Hematopoietic multipotent progenitor cell treated with erythropoietin and hydrocortisone succinate and interleukin-3 and kit ligand, for 8 days (in vitro differentiated cells): ENCODE measurements around the gene SCD.
A peak's percentile ranks its signal among the peaks of the same experiment; 100 is the strongest.

Experiments used
- DNase-seq: peaks from one replicate; pipeline ENCODE4 v3.0.0-alpha.2; 2015

The SCD gene

DNA sequence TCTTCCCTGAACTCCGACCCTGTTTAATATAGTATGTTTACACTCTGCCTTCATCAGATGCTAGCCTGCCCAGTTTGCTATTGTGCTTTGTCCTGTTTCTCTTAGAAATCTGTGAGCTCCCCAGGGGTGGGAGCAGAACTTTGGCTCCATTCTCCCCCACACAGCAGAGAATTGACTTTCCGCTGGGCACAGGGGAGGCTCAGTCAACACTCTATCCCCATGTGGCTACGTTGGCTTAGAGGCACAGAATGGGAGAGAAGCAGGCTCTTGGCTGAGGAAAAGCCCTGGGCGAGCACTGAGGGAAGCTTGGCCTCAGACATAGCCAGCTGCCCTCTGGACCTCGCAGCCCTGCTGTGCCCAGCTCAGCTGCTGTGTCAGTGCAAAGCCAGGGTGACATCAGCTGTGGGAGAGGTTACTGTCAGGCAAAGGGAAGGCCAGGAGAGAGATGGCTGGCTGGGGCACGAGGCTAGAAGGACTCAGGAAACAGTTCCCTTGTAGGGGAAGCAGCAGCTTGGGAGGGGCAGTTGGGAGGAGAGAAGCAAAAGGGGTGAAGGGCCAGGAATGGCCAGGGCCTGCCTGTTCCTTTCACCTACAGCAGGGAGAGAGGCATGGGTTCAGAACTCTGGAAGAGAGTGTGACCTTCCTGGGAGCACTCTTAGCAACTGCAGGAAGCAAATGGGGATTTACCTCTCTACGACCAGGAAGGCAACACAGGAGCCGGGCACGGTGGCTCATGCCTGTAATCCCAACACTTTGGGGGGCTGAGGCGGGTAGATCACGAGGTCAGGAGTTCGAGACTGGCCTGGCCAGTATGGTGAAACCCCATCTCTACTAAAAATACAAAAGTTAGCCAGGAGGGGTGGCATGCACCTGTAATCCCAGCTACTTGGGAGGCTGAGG, 5.8 kb upstream of the SCD start:
- DNase-seq: no peak

DNA sequence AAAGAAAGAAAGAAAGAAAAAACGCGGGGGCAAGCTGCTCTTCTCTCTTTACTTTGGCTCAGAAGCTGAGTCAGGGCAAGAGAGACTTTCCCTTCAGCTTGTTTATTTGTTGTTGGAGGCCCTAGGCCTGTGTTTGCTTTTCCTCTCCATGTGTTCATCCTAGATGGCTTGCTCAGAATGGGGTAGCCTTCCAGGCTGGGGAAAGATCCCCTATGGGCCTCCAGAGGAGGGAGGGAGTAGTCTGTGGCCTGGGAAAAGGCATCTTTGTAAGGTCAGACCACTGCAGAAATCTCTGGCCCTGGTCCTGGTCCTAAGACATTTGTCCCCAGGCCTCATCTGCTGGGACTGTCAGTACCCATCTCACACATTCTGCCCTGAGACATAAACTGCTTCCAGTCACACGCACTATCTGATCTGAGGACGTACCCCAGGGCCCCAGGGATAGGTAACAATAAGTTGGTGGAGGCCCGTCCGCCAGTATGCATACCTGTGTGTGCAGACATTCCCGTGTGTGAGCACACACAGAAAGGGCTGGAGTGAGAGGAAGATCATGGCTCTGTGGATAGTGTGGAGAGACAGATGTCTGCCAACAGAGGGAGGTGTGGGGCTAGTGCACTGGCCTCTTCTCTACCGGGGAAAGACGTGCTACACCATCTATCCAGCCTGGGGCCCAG, 4.9 kb upstream of the SCD start:
- DNase-seq: peak; percentile 76

GRCh38 chr10:100342627-100342972, 4.4 kb upstream of the SCD start:
- no peak for DNase-seq

- no peak for DNase-seq
Measured at GRCh38 chr10:100344241-100344788, 2.7 kb upstream of the SCD start.

DNA sequence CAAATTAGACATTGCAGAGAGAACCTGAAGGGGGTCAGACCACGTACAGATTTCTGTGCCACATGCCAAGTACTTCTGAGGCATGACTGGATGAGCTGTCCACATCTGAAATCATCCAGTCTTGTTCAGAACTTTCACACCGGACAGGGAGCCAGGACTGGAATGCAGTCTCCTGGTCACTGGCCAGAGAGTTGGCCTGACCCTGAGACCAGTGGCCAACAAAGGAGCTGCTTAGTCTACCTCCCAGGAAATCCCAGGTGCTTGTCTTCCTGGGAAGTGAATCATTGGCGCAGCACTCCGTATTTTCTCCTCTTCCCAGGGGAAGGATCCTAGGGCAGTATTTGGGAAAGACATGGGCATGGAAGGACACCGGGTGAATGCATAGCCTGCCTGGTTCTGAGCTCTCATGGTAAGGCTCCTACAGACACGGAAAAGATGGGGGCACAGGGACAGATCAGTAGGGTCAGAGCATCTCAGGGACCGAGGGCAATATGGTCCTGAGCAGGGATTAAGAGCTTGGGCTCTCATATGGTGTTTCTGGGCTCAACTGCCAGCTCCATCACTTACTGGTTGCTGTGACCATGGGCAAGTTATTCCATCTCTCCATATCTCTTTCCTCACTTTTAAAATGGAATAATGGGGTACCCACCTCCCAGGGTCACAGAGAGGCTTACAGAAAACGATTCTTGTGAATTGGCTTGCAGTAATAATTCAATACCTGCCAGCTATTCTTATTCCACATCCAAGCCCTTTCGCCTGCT, 1.3 kb upstream of the SCD start:
- no peak for DNase-seq

DNA sequence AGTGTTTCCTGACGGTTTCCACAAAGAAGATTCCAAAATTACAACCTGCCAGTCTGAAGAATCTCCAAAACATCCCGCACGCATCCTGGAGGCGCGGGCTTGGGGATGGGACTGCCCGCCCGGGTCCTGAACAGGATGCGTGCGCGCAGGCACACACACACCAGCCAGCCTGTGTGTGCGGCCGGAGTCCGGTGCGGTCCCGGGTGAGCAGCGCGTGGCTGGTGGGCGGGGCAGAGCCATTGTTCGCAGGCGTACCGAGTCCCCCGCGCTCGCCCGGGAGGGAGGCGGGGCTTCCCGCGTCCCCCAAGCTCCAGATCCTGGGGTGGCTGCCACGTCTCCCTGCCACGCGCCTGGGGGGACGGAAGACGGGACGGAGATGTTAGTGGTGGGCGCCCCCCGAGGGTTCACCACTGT, 675 bp upstream of the SCD start:
- DNase-seq: peak; percentile 70

DNA sequence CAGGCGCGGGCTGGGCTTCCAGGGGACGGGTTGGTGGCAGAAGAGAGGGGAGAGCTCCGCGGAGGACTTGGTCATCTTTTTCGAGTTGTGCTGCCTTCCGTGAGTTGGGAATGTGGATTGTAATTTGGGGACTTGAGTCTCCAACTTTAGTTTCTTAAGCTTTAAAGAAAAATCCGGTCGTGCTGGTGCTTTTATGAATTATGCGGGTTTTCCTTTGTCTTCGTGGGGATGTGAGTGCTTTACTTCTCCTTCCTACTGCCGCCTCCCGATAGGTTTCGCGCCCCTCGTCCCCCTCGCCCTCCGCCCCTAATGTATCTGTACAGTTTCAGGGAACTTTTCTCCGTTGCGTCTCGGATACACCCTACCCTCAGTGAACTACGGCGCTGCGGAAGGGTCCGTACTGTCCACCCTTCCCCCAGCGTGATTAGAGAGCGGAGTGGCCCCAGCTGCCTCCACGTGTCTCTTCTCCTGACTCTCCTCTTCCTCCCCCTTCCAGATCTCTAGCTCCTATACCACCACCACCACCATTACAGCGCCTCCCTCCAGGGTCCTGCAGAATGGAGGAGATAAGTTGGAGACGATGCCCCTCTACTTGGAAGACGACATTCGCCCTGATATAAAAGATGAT, 649 bp downstream of the SCD start:
- peak; percentile 46 for DNase-seq

DNA sequence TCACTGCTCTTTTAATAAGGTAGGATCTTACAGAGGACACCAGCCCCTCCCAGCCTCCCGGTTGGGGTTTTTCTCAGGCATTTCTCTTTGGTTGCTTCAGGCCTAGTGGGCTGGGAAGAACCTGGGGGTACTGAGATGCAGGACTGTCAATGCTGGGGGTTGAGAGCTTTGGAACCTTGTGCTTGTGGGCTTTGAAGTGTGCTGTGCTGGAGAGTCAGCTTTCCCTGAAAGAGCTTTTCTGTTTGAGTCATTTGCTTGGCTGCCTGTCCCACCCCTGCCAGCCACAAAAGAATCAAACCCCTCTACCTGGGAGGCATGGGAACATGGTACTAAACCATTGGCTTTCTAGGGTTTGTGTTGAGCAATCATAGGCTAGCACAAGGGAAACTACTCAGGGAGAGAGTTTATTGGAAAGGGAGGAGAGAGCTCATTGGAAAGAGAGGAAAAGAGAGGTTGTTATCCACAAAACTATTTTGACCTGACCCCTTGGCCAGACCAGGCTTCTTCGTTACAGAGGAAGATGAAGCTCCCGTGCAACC, 1.4 kb downstream of the SCD start:
- no peak for DNase-seq

DNA sequence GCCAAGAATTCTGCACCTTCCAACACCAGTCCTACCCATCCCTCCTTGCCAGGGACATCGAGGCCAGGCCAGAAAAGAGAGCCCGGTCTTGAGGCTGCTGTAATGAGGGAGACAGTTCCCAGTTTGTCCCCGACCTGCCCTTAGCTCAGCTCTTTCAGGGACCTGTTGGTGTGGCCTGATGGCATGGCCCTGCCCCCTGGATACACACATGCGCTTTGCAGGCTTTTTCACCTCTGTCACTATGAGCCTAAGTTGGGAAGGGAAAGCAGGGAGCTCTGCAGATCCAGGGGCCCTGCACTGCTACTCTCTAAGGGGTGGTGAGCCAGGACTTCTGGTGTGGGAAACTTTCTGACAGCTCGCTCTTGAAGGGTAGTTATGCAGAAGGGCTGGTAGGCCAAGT, 2.1 kb downstream of the SCD start:
- DNase-seq: no peak

- DNase-seq: no peak
Measured at GRCh38 chr10:100349672-100350071, 2.6 kb downstream of the SCD start.

DNA sequence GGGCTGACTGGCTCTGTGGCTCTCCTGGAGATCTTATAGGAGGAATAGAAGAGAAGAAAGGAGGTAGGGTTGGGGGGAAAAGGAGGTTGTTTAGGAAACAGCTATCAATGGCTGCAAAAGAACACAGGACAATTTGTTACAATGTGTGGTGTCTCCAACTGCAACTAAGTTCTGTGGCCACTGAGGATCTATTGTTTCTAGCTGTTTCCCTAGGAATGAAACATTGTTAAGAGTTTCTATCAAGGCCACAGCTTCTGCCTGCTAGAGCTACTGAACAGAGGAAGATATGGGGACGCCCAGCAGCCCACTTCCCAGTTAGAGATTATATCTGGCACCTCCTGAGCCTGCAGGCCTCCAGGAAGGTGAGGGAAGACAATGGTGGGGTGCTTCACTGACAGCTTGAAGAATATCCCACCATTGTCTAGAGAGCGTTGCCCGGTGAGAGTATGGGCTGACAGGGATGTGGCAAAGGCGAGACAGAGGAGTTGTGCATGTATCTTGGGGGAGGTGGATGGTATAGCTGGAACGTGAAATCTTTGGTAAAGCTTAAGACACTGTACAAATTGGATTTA, 4.0 kb downstream of the SCD start:
- DNase-seq: no peak

GRCh38 chr10:100353770-100354485, 6.9 kb downstream of the SCD start:
- no peak for DNase-seq

- DNase-seq: no peak
Measured at GRCh38 chr10:100355086-100355485, 8.1 kb downstream of the SCD start.

GRCh38 chr10:100356067-100357017, 9.3 kb downstream of the SCD start:
- DNase-seq: no peak

DNA sequence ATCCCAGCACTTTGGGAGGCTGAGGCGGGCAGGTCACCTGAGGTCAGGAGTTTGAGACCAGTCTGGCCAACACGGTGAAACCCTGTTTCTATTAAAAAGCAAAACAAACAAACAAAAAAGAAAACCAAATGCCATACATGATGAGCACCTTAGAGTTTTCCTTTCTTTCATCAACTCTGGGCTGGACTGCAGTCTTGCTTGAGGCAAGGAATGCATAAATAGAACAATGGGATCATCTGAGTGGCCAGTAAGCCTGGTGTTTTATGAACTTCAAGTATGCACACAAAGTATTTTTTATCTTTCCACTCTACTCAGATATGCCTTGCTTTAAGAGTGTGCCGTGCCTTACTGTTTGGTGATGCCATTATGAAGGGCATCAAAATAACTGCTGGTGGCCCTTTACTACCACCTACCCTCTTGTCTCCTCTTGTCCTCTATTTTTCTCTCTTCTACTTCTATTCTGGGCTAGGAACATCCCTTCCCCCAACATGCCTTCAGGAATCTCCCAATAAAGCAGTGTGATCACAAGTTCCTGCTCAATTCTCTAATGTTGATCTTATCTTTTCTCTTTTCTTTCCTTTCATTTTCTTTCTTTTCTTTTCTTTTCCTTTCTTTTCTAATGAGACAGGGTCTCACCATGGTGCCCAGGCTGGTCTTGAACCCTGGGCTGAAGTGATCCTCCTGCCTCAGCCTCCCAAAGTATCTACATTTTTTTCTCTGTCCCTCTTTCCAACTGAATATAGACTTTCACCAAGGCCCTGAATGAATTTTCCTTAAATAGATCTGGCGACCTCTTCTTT, 10.2 kb downstream of the SCD start:
- no peak for DNase-seq

- DNase-seq: peak; percentile 92
Measured at GRCh38 chr10:100359030-100359432, 12.0 kb downstream of the SCD start.

- no peak for DNase-seq
Measured at GRCh38 chr10:100359529-100360150, 12.6 kb downstream of the SCD start.

DNA sequence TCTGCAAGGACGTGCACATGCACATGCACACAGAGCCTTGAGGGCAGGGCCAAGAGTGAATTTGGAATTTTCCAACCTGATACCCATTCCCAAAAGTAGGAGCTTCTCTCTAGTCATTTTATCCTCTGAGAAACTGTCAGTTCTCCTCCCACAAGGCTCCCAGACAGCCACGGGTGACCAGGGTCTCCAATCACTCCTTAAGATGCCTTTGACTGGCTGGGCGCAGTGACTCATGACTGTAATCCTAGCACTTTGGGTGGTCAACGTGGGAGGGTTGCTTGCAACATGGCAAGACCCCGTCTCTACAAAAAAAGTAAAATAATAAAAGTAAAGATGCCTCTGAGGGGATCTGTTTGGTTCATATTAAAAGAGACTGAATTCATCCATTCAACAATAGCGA, 13.2 kb downstream of the SCD start:
- DNase-seq: no peak
